ENCODE data around the gene FARS2.

DNA sequence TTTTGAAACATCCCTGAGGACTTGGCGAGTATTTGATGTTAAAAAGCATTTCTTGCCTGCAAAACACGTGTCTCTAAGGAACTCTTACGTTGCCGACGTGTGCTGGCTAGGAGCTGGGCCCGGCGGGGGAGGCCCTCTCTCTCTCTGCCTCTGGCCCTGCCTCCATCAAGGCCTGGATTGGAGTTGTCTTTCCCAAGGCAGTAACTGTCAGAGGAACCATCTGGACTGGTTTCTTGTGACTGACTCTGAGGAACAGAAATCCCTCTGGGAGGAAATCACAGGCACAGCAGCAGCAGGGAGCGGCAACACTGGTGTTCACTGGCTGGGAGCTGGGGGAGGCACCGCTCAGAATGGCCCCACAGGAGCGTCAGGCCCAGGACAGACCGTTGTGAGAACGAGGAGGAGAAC is 501.3 kb downstream of the FARS2 start:
- TF ChIP-seq, protein P1, sequence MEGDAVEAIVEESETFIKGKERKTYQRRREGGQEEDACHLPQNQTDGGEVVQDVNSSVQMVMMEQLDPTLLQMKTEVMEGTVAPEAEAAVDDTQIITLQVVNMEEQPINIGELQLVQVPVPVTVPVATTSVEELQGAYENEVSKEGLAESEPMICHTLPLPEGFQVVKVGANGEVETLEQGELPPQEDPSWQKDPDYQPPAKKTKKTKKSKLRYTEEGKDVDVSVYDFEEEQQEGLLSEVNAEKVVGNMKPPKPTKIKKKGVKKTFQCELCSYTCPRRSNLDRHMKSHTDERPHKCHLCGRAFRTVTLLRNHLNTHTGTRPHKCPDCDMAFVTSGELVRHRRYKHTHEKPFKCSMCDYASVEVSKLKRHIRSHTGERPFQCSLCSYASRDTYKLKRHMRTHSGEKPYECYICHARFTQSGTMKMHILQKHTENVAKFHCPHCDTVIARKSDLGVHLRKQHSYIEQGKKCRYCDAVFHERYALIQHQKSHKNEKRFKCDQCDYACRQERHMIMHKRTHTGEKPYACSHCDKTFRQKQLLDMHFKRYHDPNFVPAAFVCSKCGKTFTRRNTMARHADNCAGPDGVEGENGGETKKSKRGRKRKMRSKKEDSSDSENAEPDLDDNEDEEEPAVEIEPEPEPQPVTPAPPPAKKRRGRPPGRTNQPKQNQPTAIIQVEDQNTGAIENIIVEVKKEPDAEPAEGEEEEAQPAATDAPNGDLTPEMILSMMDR (IDR thresholded peaks at IDR 0.05 in 8 of 11, conservative IDR thresholded peaks at IDR 0.05 in 3 of 11) = no peak
- TF ChIP-seq POLR2A (IDR thresholded peaks at IDR 0.05) (no peak), POLR2AphosphoS5 (IDR thresholded peaks at IDR 0.05) (no peak)

Data from spleen (tissue), 7 donors.